Renal cortex interstitium (tissue), 3 donors: Measurements from ENCODE around the gene BAIAP2L2. TPM values are rescaled to one million over a fixed set of nuclear protein-coding genes. Genes with fewer than 3 reads are reported as not detected.

Source experiments
- polyA plus RNA-seq, 3 donors: library from polyadenylated mRNA; unstranded; fragments of 120-200 nt; gene quantifications; one replicate each; pipeline ENCODE4 v1.2.1, GENCODE V29; 2013; ENCODE audit not compliant: insufficient read length in 3 of 3

Gene BAIAP2L2
- polyA plus RNA-seq, 3 donors, result 5.8 to 11.3 (median 7.5) TPM

Other genes with a start within 250 kb of the BAIAP2L2 start
- gene MICALL1, start 204.4 kb downstream of the BAIAP2L2 start, polyA plus RNA-seq, result 10 to 100 TPM; 22.3 to 34.6 (median 27.2) TPM
- 1 to 10 TPM; 5.3 to 7.1 (median 5.5) TPM for gene C22orf23, start 157.1 kb downstream of the BAIAP2L2 start, polyA plus RNA-seq
- 10 to 100 TPM; 65.2 to 86.6 (median 69.3) TPM for gene POLR2F, start 157.0 kb downstream of the BAIAP2L2 start, polyA plus RNA-seq
- gene SOX10, start 126.1 kb downstream of the BAIAP2L2 start, polyA plus RNA-seq, result 1 to 10 TPM in 1 of 3 donors, under 1 TPM in 2; 0.70 to 1.3 (median 0.79) TPM
- gene PICK1, start 53.3 kb downstream of the BAIAP2L2 start, polyA plus RNA-seq, result 10 to 100 TPM; 30.2 to 45.6 (median 38.0) TPM
- 1 to 10 TPM; 1.4 to 2.7 (median 1.9) TPM for gene SLC16A8, start 26.5 kb downstream of the BAIAP2L2 start, polyA plus RNA-seq
- 10 to 100 TPM; 41.5 to 81.8 (median 44.7) TPM for gene PLA2G6, start 71.1 kb upstream of the BAIAP2L2 start, polyA plus RNA-seq
- 1 to 10 TPM; 2.6 to 6.6 (median 3.1) TPM for gene MAFF, start 91.3 kb upstream of the BAIAP2L2 start, polyA plus RNA-seq
- gene TMEM184B, start 162.3 kb upstream of the BAIAP2L2 start, polyA plus RNA-seq, result 10 to 100 TPM; 39.8 to 42.2 (median 42.0) TPM
- gene CSNK1E, start 206.7 kb upstream of the BAIAP2L2 start, polyA plus RNA-seq, result 100 to 1,000 TPM; 111 to 189 (median 145) TPM